GM12892 (cell line): ENCODE measurements around the gene DPEP3.
"Not testable (repeated sequence)": the region's sequence is repeated elsewhere in the genome, so short reads cannot be mapped to it uniquely, and the experiment has no call there.

ENCODE experiments used
- DNase-seq: peaks from one replicate; pipeline ENCODE4 v3.0.0; 2011; ENCODE audit not compliant: insufficient read length
- FAIRE-seq: peaks from 2 replicates; lab custom pipeline; 2011; peaks lifted over from hg19 to GRCh38; lab: Jason Lieb, UNC
- POLR2A ChIP-seq: IDR thresholded peaks from 2 replicates; pipeline ENCODE4 v1.6.1; 2011; ENCODE audit warnings: low read depth, low read length, control low read depth
- POLR2AphosphoS5 ChIP-seq: IDR thresholded peaks from 2 replicates; pipeline ENCODE4 v1.6.1; 2011; ENCODE audit warnings: low read depth, low read length, control low read depth
- TAF1 ChIP-seq: IDR thresholded peaks from 2 replicates; pipeline ENCODE4 v1.6.1; 2011; ENCODE audit warnings: low read depth, mild to moderate bottlenecking, control low read depth, low read length, borderline replicate concordance

The DPEP3 gene

DNA sequence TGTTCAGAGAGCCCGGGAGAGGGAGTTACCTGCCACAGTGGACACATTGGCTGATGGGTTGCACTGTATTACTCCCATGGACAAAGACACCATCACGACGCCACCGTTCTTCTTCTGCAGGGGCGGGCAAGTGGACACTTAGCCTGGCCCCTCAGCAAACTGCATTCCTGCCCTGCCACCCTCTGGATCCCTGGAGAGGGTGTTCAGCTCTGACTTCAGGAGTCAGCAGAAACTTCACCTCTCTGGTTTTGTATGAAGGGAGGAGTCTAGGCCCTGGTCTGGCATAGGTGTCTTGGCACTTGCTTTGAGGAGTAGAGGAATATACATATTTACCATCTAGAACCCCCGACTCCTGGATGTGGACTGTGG, 9.7 kb upstream of the DPEP3 start:
- TF ChIP-seq POLR2AphosphoS5, result no peak
- no peak for TF ChIP-seq POLR2A
- TF ChIP-seq TAF1, result no peak
- FAIRE-seq (no peak), DNase-seq (no peak)

DNA sequence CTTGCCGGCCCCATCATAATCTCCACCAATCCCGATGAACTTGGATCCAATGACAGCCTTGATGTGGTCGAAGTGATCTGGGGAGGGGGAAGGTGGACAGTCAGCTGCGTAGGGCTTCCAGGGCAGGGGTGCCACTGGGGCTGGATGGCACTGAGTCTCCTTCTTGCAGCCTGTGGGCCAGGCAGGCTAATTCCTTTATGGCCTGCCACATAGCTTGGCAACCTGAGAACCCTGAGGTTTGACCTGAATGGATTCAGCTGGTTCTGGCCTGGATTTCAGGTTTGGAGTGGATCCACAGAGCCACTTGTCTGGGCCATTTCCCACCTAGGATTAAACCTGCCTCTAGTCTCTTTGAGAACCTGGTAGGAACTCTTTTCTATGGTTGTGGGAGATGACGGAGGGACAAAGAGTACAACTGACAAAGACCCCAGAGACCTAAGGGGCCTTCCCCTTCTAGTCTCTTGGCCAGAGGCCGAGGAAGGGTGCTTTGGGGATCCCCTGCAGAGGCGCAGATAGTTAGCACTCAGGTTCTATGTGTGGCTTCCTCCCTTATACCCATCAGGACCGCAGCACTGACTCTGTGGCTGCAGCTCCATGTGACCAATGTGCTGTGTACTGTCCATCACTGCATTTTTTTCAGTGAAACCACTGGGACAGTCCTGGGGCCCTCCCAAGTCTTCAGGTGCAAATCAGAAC, 9.2 kb upstream of the DPEP3 start:
- TF ChIP-seq TAF1, result no peak
- TF ChIP-seq POLR2AphosphoS5, result no peak
- TF ChIP-seq POLR2A, result no peak
- DNase-seq (no peak), FAIRE-seq (peak; percentile 74)

DNA sequence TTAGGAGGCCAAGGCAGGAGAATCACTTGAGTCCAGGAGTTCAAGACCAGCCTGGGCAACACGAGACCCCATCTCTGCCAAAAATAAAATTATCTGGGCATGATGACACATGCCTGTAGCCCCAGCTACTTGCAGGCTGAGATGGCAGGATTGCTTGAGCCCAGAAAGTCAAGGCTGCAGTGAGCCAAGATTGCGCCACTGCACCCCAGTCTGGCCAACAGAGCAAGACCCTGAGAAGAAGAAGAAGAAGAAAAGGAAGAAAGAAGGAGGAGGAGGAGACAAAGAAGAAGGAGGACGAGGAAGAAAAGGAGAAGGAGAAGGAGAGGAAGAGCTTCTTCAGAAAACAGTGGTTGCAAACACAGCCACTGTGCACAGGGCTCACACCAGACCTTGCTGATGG, 8.4 kb upstream of the DPEP3 start:
- DNase-seq, result no peak
- TF ChIP-seq POLR2A (no peak), TAF1 (no peak), POLR2AphosphoS5 (no peak)
- FAIRE-seq, result no peak

DNA sequence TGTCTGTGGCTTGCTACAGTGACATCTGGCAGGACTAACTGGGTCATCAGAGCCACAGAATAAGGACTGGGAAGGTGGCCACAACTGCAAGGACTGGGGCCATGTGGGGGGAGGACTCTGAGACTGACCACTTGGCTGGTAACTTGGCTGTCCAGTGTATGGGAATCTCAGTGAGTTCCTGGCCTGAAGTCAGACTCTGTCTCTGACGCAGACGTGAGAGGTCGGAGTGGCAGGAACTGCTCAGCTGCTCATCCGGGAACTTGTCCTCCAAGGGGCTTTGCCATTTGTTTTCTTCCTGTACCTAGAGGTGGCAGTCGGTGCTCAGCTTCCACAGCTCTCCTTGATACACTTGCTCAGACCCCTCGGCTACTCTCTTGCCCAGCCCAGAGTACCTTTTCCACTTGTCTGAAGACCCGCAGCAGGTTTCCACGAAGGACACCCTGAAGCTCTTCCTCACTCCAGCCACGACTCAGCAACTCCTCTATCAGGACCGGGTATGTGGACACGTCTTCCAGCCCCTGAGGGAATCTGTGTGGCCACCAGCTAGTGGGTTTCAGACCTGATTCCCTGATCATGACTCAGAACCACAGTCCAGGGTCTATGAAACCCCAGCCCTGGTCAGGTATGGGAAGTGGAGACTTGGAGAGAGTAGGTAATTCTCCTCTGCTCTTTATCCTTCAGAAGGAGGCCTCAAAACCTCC, 7.3 kb upstream of the DPEP3 start:
- DNase-seq (no peak), FAIRE-seq (no peak)
- TF ChIP-seq POLR2AphosphoS5, result no peak
- TF ChIP-seq POLR2A, result no peak

DNA sequence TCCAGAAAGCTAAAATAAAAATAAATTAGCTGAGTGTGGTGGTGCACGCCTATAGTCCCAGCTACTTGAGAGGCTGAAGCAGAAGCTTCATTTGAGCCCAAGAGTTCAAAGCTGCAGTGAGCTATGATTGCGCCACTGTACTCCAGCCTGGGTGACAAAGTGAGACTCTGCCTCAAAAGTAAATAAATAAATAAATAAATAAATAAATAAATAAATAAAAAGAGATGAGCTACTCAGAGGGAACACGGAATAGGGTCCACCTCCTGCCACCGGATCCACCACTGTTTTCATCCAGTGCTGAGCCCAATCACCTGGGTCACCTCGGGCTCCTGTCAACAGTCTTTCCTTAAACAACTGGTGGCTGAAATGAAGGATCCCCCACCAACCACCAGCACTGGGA, 6.7 kb upstream of the DPEP3 start:
- DNase-seq (no peak), FAIRE-seq (no peak)
- TF ChIP-seq POLR2AphosphoS5, result no peak
- no peak for TF ChIP-seq TAF1
- no peak for TF ChIP-seq POLR2A

DNA sequence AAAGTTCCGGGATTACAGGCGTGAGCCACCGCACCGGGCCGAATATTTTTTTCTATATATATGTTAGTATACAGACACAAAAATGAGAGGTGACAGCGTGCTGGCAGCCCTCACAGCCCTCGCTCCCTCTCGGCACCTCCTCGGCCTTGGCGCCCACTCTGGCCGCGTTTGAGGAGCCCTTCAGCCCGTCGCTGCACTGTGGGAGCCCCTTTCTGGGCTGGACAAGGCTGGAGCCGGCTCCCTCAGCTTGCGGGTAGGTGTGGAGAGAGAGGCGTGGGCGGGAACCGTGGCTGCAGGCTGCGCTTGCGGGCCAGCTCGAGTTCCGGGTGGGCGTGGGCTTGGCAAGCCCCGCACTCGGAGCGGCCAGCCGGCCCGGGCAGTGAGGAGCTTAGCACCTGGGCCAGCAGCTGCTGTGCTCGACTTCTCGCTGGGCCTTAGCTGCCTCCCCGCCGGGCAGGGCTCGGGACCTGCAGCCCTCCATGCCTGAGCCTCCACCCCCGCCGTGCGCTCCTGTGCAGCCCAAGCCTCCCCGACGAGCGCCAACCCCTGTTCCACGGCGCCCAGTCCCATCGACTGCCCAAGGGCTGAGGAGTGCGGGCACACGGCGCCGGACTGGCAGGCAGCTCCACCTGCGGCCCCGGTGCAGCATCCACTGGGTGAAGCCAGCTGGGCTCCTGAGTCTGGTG, 1.9 kb upstream of the DPEP3 start:
- TF ChIP-seq TAF1 (no peak), POLR2AphosphoS5 (no peak), POLR2A (no peak)

DNA sequence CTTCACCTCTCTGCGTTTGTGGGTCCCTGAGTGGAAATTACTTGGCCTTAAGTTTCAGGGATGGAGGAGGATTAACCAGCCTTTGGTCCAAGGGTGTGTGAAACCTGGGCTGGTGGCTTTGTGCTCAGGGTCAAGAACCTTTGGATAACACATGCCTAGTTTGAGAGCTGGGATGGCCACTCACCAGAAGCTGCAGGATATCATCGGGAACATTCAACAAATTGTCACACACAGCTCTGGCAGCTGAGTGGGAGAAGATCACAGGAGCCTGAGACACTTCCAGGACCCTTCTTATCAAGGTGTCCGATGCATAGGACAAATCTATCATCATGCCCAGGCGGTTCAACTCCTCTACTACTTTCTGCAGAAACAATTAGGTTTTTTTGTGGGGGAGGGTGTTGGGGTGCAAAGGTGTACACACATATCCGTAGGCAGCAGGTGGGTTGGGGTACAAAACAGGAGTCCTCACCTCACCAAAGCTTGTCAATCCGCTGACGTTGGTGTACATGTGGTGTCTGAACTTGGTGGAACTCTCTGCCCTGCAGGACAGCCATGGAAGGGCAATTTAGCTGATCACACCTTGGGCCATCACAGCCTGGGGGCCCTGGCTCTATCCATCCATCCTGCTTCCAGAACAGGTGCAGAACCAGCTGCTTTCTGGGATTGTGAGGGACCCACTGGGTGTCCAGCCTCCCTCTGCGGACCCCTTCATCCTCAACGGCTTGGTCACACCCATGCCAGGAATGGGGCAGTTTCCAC, 2.7 kb downstream of the DPEP3 start:
- no peak for TF ChIP-seq TAF1
- no peak for TF ChIP-seq POLR2AphosphoS5
- no peak for TF ChIP-seq POLR2A
- no peak for DNase-seq
- no peak for FAIRE-seq

More for the DNA sequence above, 1.9 kb upstream of the DPEP3 start:
- FAIRE-seq (no peak), DNase-seq (no peak)

DNA sequence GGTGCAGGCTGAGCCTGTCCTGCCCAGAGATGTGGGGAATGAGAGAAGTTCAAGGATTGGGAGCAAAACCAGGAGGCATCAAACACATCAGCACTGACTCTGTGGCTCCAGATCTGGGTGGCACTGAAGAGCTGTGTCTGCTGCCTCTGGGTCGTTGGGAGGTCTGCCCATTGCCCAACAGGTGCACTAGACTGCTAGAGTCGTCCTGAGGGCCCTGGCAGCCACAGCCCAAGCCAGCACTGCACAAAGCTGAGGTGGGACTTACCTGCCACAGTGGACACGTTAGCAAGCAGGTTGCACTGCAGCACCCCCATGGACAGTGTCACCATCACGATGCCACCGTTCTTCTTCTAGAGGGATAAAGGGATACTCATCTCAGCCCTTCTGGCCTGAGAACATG, 3.3 kb downstream of the DPEP3 start:
- no peak for FAIRE-seq
- no peak for TF ChIP-seq TAF1
- TF ChIP-seq POLR2AphosphoS5, result no peak
- no peak for TF ChIP-seq POLR2A

DNA sequence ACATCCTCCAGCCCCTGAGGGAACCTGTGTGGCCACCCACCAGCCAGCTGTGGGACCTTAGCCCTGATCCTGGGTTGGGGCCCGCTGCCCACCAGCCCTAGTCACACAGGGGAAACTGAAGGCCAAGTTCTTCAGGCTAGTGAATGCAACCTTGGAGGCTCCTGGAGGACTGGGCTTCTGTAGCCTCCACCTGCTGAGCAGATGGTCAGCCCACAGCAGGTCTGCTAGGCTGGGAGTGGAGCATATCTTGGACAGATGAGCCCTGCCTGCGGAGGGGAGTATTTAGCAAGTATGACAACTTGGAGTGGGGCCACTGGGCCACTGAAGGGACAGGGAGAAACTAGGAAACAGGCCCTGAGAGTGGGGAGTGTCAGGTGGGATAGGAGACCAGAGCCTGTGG, 4.1 kb downstream of the DPEP3 start:
- DNase-seq, result no peak
- FAIRE-seq, result no peak
- no peak for TF ChIP-seq TAF1
- no peak for TF ChIP-seq POLR2AphosphoS5
- TF ChIP-seq POLR2A, result no peak

More for the DNA sequence above, 3.3 kb downstream of the DPEP3 start:
- DNase-seq, result no peak

DNA sequence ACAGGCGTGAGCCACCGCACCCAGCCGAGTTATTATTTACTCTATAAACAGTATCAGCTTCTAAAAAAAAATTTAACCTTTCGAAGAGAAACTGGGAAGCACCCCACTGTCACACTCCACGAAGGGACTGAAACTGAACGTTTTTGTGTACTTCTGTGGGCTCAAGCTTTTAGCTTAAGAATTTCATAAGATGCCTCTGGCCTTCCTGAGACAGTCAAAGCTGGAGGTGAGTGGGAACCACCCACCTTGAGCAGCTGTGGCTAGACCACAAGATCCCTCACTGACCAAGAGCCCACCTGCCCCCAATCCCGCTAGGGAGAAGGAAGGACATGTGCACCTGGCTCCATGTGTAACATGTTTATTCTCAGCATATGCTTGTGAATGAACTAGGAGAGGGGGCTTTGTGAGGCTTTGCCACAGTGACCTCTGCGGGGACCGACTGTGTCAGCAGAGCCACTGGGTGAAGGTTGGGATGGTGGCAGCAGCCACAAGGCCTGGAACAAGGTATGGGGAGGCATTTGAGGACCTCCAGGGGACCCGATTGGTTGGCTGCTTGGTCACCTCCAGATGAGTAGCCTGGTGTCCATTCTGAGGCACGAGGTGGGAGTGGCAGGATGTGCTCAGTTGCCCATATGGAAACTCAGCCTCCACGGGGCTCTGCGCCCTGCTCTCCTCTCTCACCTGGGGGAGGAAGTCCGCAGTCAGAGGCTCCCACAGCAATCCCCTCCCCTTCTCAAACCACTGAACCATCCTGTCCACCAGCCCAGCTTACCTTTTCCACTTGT, 4.8 kb downstream of the DPEP3 start:
- no peak for DNase-seq
- FAIRE-seq, result no peak
- TF ChIP-seq POLR2A, result no peak
- TF ChIP-seq POLR2AphosphoS5, result no peak
- TF ChIP-seq TAF1, result no peak

DNA sequence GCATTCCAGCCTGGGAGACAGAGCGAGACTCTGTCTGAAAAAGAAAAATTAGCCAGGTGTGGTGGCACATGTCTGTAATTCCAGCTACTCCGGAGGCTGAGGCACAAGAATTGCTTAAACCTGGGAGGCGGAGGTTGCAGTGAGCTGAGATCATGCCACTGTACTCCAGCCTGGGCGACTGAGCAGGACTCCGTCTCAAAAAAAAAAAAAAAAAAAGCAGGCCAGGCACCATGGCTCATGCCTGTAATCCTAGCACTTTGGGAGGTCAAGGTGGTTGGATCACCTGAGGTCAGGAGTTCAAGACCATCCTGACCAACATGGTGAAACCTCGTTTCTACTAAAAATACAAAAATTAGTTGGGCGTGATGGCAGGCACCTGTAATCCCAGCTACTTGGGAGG, 8.0 kb downstream of the DPEP3 start:
- not testable (repeated sequence) for DNase-seq, FAIRE-seq
